Cardiac muscle cell (in vitro differentiated cells and primary cell): ENCODE data around the gene MGAT5. TPM values are rescaled to one million over a fixed set of nuclear protein-coding genes. Genes with fewer than 3 reads are reported as not detected.

Experiments
- DNase-seq, 2 donors: peaks; one replicate each; pipeline versions ENCODE4 v3.0.0 to v3.0.0-alpha.2; 2010 to 2017; ENCODE audit warnings: low read depth in 1 of 2, low spot score in 1 of 2
- H3K27ac ChIP-seq: fragments of 200-600 bp; sonication (generic); 2 replicates; pipeline ENCODE4 v1.5.1; 2016
- H3K27me3 ChIP-seq: fragments of 200-600 bp; sonication (generic); 2 replicates; pipeline ENCODE4 v1.6.0; 2016; ENCODE audit warnings: control low read depth
- H3K36me3 ChIP-seq: fragments of 200-600 bp; sonication (generic); 2 replicates; pipeline ENCODE4 v1.5.1; 2016; ENCODE audit warnings: control low read depth
- H3K4me1 ChIP-seq: fragments of 200-600 bp; sonication (generic); 2 replicates; pipeline ENCODE4 v1.8.1; 2017; ENCODE audit warnings: low read depth, mild to moderate bottlenecking, mixed run types
- H3K4me3 ChIP-seq: fragments of 200-600 bp; sonication (generic); 2 replicates; pipeline ENCODE4 v1.5.1; 2016; ENCODE audit warnings: mild to moderate bottlenecking
- H3K9me3 ChIP-seq: fragments of 200-600 bp; sonication (generic); 2 replicates; pipeline ENCODE4 v1.5.1; 2017; ENCODE audit warnings: low read depth, mild to moderate bottlenecking, control low read depth
- polyA plus RNA-seq: library from polyadenylated mRNA; unstranded; fragments of >200 nt; fragmentation: Nextera tagmentation; extraction: Ambion mirVana; gene quantifications from 2 replicates; pipeline ENCODE4 v1.2.1, GENCODE V29; 2016
- total RNA-seq: library from RNA; depleted of rRNA; stranded (reverse); fragments of >200 nt; gene quantifications from 2 replicates; pipeline ENCODE4 v1.2.3, GENCODE V29; 2016
- TF ChIP-seq, protein P1 (sequence below): IDR thresholded peaks from 2 replicates; pipeline ENCODE4 v1.5.1; 2012; ENCODE audit warnings: low read depth, mild to moderate bottlenecking, low read length

The MGAT5 gene
- total and polyA plus RNA-seq, 2 experiments from 2014 or later, result 12.5 to 66.8 TPM

- Histone ChIP-seq H3K27ac (no peak overlapping the region), H3K4me3 (no peak overlapping the region), H3K9me3 (no peaks in the 10 kb centered on the region), H3K27me3 (no peaks in the 10 kb centered on the region), H3K4me1 (peaks cover 28% of the 10 kb centered on the region), H3K36me3 (no peaks in the 10 kb centered on the region)
- no peak for DNase-seq
- TF ChIP-seq, protein P1, sequence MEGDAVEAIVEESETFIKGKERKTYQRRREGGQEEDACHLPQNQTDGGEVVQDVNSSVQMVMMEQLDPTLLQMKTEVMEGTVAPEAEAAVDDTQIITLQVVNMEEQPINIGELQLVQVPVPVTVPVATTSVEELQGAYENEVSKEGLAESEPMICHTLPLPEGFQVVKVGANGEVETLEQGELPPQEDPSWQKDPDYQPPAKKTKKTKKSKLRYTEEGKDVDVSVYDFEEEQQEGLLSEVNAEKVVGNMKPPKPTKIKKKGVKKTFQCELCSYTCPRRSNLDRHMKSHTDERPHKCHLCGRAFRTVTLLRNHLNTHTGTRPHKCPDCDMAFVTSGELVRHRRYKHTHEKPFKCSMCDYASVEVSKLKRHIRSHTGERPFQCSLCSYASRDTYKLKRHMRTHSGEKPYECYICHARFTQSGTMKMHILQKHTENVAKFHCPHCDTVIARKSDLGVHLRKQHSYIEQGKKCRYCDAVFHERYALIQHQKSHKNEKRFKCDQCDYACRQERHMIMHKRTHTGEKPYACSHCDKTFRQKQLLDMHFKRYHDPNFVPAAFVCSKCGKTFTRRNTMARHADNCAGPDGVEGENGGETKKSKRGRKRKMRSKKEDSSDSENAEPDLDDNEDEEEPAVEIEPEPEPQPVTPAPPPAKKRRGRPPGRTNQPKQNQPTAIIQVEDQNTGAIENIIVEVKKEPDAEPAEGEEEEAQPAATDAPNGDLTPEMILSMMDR, result no peak
Observed at GRCh38 chr2:134244086-134244485, 9.8 kb upstream of the MGAT5 start.

- no peaks in the 10 kb centered on the region for H3K27me3 ChIP-seq
- H3K36me3 ChIP-seq, result no peaks in the 10 kb centered on the region
- DNase-seq, result no peak
- no peak overlapping the region for H3K27ac ChIP-seq
- TF ChIP-seq, protein P1, result no peak
- no peak overlapping the region for H3K4me3 ChIP-seq
- peaks cover 28% of the 10 kb centered on the region for H3K4me1 ChIP-seq
- no peaks in the 10 kb centered on the region for H3K9me3 ChIP-seq
Observed at GRCh38 chr2:134244587-134244986, 9.3 kb upstream of the MGAT5 start.

GRCh38 chr2:134245340-134245984, 8.4 kb upstream of the MGAT5 start:
- H3K27me3 ChIP-seq, result no peaks in the 10 kb centered on the region
- DNase-seq, result peak; percentile 78 to 82
- H3K27ac ChIP-seq, result no peak overlapping the region
- H3K4me1 ChIP-seq, result peaks cover 28% of the 10 kb centered on the region
- TF ChIP-seq, protein P1, result peak; percentile 88
- no peaks in the 10 kb centered on the region for H3K36me3 ChIP-seq
- no peak overlapping the region for H3K4me3 ChIP-seq
- no peaks in the 10 kb centered on the region for H3K9me3 ChIP-seq

DNA sequence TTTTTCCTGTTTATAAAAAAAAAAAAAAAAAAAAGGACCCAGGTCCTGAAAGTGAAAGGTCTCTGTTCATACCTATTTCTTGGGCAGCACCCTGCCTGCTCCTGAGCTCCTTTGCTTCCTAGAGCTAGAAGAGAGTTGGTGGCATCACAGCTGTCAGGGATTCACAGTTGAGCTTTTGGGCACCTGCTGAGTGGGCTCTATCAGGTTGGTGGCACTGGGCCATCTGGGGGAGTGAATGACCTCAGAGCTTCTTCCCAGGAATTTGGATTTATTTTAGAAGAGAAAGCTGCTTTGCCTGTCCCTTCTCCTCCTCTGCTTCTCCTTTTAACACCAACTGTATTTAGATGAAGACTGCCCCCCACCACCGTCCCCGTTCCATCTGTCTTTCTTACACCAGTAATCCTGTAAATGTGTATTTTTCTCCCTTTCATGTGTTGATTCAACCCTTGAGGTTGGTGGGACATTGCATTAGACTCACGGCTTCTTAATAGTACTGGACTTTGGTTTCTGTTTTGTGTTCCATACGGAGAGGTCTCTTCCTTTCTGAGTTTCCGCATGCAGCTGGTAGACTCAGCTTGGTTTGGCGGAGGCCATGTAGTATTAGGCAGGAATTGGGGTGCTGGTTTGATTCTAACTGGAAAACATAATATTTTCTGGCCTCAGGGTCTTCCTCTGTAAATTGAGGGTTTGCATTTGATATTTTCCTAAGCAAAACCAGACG, 7.6 kb upstream of the MGAT5 start:
- no peaks in the 10 kb centered on the region for H3K36me3 ChIP-seq
- no peak overlapping the region for H3K27ac ChIP-seq
- no peak overlapping the region for H3K4me3 ChIP-seq
- H3K4me1 ChIP-seq, result peaks cover 27% of the 10 kb centered on the region
- no peak for DNase-seq
- H3K27me3 ChIP-seq, result no peaks in the 10 kb centered on the region
- TF ChIP-seq, protein P1, result no peak
- no peaks in the 10 kb centered on the region for H3K9me3 ChIP-seq

GRCh38 chr2:134247679-134248078, 6.2 kb upstream of the MGAT5 start:
- Histone ChIP-seq H3K4me1 (peaks cover 15% of the 10 kb centered on the region), H3K27ac (no peak overlapping the region), H3K27me3 (no peaks in the 10 kb centered on the region), H3K9me3 (no peaks in the 10 kb centered on the region), H3K36me3 (no peaks in the 10 kb centered on the region), H3K4me3 (no peak overlapping the region)
- TF ChIP-seq, protein P1, result no peak
- DNase-seq, result no peak
